Mucosa of descending colon (tissue), 3 donors: ENCODE results near the gene TTC38. TPM values are rescaled to one million over a fixed set of nuclear protein-coding genes. Genes with fewer than 3 reads are reported as not detected.

Experiments
- ATAC-seq: fragments of 200-7000 bp; cut with Tn5 transposase; one replicate; pipeline ENCODE4 v1.9.1; 2020; ENCODE audit warnings: mild to moderate bottlenecking, moderate library complexity
- DNase-seq, 3 donors: peaks; one replicate each; pipeline ENCODE4 v3.0.0-alpha.2; 2020
- H3K36me3 ChIP-seq: fragments of 200-600 bp; one replicate; pipeline ENCODE4 v1.8.0; 2021; ENCODE audit warnings: low read depth, mild to moderate bottlenecking
- H3K4me1 ChIP-seq: fragments of 200-600 bp; one replicate; pipeline ENCODE4 v1.8.0; 2021; ENCODE audit warnings: low read depth, mild to moderate bottlenecking
- H3K4me3 ChIP-seq: fragments of 200-600 bp; one replicate; pipeline ENCODE4 v1.8.0; 2021; ENCODE audit warnings: mild to moderate bottlenecking
- H3K9me3 ChIP-seq: fragments of 200-600 bp; one replicate; pipeline ENCODE4 v1.8.0; 2021; ENCODE audit warnings: mild to moderate bottlenecking
- CTCF ChIP-seq: fragments of 200-600 bp; IDR thresholded peaks from one replicate; pipeline ENCODE4 v1.8.0; 2022; ENCODE audit warnings: antibody characterized with exemption, mild to moderate bottlenecking
- intact Hi-C, 2 donors: fragments of 100-400 bp; cut with DNase I in 1 of 2; cut with micrococcal nuclease in 1 of 2; formaldehyde crosslinking; loops; one replicate each; pipeline versions ENCODE4 v1.11.0 to v1.11.1; 2022; cut with DNase I, micrococcal nuclease
- total RNA-seq, 3 donors: library from RNA; stranded (reverse); fragmentation: NEBNext Ultra II Directional in 2 of 3; extraction: Animal tissue kit (Norgen Biotek cat#: 25700) in 2 of 3; gene quantifications; one replicate each; pipeline versions ENCODE4 v1.2.1 to v1.2.4, GENCODE V29; 2021 to 2023
- donor health status: DM: no; HTN: no; CAD: no; lungs with moderate emphysema.
- donor health status: DM: no; HTN: no; CAD: no.
- donor health status: DM: no; HTN: yes; CAD: no.

Gene TTC38
- total RNA-seq, 3 donors from 2014 or later, result 70.2 to 157 (median 90.7) TPM

DNA sequence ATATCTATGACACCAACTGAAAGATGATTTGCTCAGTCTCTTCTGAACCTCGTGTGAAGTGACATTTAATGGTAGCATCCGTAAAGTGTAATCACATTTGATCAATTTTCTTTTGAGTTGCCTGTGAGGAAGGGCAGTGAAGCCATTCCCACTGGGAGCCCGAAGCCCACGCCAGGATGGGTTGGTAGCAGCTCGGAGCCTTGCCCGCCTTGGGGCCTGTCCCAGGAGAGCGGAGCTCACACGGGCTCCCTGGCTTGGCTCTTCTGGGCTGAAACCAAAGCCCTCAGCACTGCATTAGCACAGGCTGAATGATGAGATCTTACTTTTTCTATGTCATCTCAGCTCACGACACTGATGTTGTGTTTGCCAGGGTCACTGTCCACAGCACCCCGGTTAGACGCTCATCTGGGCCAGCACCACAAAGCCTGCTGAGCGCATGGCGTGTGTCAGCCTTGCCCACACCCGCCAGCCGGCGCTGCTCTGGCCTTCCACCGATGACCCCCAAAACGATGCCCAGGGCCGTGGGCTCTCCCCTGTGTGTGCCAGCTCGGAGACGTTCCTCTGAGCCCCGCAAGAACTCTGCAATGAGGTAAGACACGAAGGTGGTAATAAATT lies 58.4 kb downstream of the TTC38 start:
- no peak for DNase-seq
- Histone ChIP-seq H3K4me3 (no peak overlapping the region), H3K9me3 (no peaks in the 10 kb centered on the region), H3K4me1 (no peaks in the 10 kb centered on the region), H3K36me3 (no peaks in the 10 kb centered on the region)
- no peak for ATAC-seq
- TF ChIP-seq CTCF, result no peak
- intact Hi-C loops, result no loop called here

DNA sequence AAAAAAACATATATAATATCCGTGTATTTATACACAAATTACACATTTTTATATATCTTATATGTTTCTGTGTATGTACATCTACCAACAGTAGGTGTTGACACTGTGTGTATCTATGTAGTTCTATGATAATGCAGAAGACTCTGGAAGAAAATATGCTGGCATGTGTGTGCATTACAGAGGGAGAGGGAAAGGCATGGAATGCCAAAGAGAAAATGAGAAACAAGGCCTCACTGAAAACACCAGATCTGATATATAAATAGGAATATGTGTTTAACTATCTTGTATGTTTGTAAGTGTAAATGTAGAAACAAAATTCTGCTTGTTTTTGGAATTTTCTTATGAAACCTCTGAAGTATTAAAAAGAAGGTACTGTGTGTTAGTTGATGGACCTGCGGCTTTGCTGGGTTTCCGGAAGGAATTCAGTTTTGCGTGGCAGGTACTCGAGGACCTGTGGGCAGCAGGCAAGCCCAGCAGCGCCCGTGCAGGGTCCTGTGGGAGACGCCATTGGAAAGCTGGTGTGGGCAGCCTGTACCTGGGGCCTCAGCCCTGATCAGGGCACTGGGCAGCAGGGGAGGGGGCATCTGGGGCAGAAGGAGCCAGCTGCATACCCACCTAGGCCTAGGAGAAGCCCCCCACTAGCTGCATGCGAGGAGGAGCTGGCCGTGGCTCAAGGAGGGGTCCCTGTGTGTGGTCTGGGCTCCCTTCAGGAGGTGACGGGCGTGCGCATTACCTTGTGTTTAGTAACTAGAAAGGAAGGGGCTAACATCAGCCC lies 60.1 kb downstream of the TTC38 start:
- no peaks in the 10 kb centered on the region for H3K36me3 ChIP-seq
- no peaks in the 10 kb centered on the region for H3K4me1 ChIP-seq
- DNase-seq (no peak), ATAC-seq (no peak)
- no peak overlapping the region for H3K4me3 ChIP-seq
- no peak for TF ChIP-seq CTCF
- intact Hi-C loops, result no loop called here
- no peaks in the 10 kb centered on the region for H3K9me3 ChIP-seq

DNA sequence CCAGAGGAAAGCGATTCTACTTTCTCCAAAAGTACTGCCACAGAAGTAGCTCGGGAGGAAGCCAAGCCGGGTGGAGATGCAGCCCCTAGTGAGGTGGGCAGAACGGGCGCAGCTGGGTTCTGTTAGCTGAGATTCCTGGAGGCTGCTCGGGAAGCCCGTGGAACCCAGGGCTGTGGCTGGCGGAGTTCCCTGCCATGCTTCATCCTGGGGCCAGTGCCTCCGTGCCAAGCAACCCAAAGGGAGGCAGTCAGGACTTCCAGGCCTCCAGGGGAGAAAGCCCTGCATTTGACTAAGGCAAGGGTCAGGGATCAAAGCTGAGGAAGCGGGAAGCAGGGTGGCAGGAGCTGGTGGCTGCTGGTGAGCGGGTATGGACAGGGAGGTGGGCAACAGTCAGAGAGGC lies 61.0 kb downstream of the TTC38 start:
- no peaks in the 10 kb centered on the region for H3K36me3 ChIP-seq

DNA sequence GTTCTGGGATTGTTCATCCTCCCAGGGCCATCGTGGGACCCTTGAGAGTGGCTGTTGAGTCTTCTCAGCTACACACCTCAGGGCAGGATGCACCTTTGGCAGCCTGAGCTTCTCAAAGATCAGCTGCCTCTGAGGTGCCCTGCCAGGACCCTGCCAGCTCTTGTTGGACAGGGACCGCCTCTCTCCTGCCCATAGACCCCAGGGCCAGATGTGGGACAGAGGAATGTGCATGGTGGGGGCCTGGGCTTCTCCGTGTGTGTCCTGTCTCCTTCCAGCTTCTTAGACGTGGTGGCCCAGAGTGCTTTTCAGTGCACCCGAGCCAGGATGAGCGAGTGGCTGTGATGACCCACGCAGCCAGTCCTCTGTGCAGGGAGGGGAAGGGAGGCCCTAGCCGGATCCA lies 61.8 kb downstream of the TTC38 start:
- Histone ChIP-seq H3K36me3 (no peaks in the 10 kb centered on the region), H3K9me3 (no peaks in the 10 kb centered on the region), H3K4me1 (no peaks in the 10 kb centered on the region), H3K4me3 (no peak overlapping the region)
- intact Hi-C loops, result no loop called here
- no peak for TF ChIP-seq CTCF
- ATAC-seq (no peak), DNase-seq (no peak)

More for the DNA sequence above, 61.0 kb downstream of the TTC38 start:
- DNase-seq, result no peak
- no peaks in the 10 kb centered on the region for H3K9me3 ChIP-seq
- no peak for TF ChIP-seq CTCF
- no peak for ATAC-seq
- H3K4me3 ChIP-seq, result no peak overlapping the region
- no peaks in the 10 kb centered on the region for H3K4me1 ChIP-seq
- intact Hi-C loops, result no loop called here

DNA sequence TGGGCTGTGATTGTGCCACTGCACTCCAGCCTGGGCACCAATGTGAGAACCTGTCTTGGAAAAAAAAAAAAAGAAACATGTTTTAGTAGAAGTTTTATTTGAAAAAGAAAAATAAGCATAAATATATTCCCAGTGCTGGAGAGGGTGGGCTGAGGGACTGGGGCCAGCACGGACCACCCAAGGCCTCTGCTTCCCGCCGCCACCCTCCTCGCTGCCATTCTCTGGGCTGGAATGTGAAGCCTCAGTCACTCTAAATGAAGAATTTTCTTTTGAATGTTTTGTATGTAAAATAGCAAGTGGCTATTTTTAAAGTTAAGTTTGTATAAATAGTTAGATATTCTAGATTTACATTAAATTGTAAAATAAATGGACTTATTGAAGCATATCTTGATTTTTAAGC lies 62.6 kb downstream of the TTC38 start:
- H3K9me3 ChIP-seq, result no peaks in the 10 kb centered on the region
- H3K4me1 ChIP-seq, result no peaks in the 10 kb centered on the region
- intact Hi-C loops, result no loop called here
- no peak overlapping the region for H3K4me3 ChIP-seq
- ATAC-seq, result no peak
- no peak for TF ChIP-seq CTCF
- no peak for DNase-seq
- H3K36me3 ChIP-seq, result no peaks in the 10 kb centered on the region
